ENCODE data around the gene DENND4A.

DENND4A gene

DNA sequence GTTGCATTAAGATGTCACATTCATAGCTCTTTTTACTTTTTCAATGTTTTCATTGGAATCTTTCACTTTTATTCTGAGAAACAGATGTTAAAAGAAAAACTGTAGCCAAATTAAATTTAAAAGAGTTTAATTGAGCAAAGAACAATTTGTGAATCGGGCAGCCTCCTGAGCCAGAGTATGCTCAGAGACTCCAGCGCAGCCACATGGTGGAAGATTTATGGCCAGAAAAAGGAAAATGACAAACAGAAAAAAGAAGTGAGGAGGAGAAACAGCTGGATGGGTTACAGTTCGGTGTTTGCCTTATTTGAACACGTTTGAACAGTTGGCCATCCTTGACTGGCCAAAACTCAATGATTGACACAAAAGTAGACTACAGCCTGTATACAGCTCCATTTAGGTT, 43.4 kb upstream of the DENND4A start:
- H3F3A ChIP-seq (ENCODE audit: control insufficient read depth, insufficient read depth): 0 out of 2 replicates have a peak, but pooled peaks cover 2% of the 10 kb centered on the region
- no peak overlapping the region for H3K27ac ChIP-seq (ENCODE audit: low read depth, low read length)
- H3K9me2 ChIP-seq (replicated peaks; ENCODE audit: control insufficient read depth, low read length): no peaks in the 10 kb centered on the region
- H3K9me3 ChIP-seq (ENCODE audit: control insufficient read depth, insufficient read depth, low read length): no peaks in the 10 kb centered on the region
- H3K4me3 ChIP-seq (ENCODE audit: low read length): no peak overlapping the region
- TF ChIP-seq, protein P1, sequence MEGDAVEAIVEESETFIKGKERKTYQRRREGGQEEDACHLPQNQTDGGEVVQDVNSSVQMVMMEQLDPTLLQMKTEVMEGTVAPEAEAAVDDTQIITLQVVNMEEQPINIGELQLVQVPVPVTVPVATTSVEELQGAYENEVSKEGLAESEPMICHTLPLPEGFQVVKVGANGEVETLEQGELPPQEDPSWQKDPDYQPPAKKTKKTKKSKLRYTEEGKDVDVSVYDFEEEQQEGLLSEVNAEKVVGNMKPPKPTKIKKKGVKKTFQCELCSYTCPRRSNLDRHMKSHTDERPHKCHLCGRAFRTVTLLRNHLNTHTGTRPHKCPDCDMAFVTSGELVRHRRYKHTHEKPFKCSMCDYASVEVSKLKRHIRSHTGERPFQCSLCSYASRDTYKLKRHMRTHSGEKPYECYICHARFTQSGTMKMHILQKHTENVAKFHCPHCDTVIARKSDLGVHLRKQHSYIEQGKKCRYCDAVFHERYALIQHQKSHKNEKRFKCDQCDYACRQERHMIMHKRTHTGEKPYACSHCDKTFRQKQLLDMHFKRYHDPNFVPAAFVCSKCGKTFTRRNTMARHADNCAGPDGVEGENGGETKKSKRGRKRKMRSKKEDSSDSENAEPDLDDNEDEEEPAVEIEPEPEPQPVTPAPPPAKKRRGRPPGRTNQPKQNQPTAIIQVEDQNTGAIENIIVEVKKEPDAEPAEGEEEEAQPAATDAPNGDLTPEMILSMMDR (IDR thresholded peaks at IDR 0.05; ENCODE audit: low read depth, low read length, poor library complexity, severe bottlenecking): no peak
- TF ChIP-seq EZH2phosphoT487 (IDR thresholded peaks at IDR 0.05; ENCODE audit: borderline replicate concordance, low read length): no peak
- no peaks in the 10 kb centered on the region for H4K20me1 ChIP-seq (ENCODE audit: control insufficient read depth, insufficient read depth, low read depth, low read length)
- no peaks in the 10 kb centered on the region for H3K27me3 ChIP-seq (ENCODE audit: control insufficient read depth, low read length)
- no peaks in the 10 kb centered on the region for H3K36me3 ChIP-seq (ENCODE audit: control insufficient read depth, low read length)
- H3K79me2 ChIP-seq (ENCODE audit: control insufficient read depth, low read length): no peaks in the 10 kb centered on the region
- H3K4me2 ChIP-seq (ENCODE audit: low read length): no peak overlapping the region
- peaks cover 35% of the 10 kb centered on the region for H3K4me1 ChIP-seq (ENCODE audit: control insufficient read depth, low read length)

DNA sequence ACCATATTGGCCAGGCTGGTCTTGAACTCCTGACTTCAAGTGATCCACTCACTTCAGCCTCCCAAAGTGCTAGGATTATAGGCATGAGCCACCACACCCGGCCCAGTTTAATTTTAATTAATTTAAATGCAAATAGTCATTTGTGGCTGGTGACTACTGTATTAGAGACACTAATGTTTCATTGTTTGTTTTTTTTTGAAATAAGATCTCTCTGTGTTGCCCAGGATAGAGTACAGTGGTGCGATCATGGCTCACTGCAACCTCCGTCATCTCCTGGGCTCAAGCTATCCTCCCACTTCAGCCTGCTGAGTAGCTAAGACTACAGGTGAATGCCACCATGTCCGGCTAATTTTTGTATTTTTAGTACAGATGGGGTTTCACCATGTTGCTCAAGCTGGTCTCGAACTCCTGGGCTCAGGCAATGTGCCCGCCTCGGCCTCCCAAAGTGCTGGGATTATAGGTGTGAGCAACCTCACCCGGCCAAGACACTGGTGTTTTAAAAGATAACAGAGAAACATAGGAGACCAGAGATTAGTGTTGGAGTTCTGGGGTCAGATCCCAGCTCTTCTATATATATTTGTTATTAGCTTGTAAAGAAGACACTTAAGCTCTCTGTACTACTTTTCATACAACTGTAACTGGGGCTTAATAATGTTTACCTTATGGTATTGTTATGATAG, 42.6 kb upstream of the DENND4A start:
- Histone ChIP-seq H3K9me2 (replicated peaks; ENCODE audit: control insufficient read depth, low read length) (no peaks in the 10 kb centered on the region), H3K4me1 (ENCODE audit: control insufficient read depth, low read length) (peaks cover 35% of the 10 kb centered on the region), H3K4me3 (ENCODE audit: low read length) (no peak overlapping the region), H3K9me3 (ENCODE audit: control insufficient read depth, insufficient read depth, low read length) (no peaks in the 10 kb centered on the region), H3K36me3 (ENCODE audit: control insufficient read depth, low read length) (no peaks in the 10 kb centered on the region), H3F3A (ENCODE audit: control insufficient read depth, insufficient read depth) (no peaks in the 10 kb centered on the region), H4K20me1 (ENCODE audit: control insufficient read depth, insufficient read depth, low read depth, low read length) (no peaks in the 10 kb centered on the region), H3K79me2 (ENCODE audit: control insufficient read depth, low read length) (no peaks in the 10 kb centered on the region), H3K27me3 (ENCODE audit: control insufficient read depth, low read length) (no peaks in the 10 kb centered on the region), H3K4me2 (ENCODE audit: low read length) (no peak overlapping the region), H3K27ac (ENCODE audit: low read depth, low read length) (no peak overlapping the region)
- no peak for TF ChIP-seq EZH2phosphoT487 (IDR thresholded peaks at IDR 0.05; ENCODE audit: borderline replicate concordance, low read length)
- TF ChIP-seq, protein P1 (IDR thresholded peaks at IDR 0.05; ENCODE audit: low read depth, low read length, poor library complexity, severe bottlenecking): no peak

DNA sequence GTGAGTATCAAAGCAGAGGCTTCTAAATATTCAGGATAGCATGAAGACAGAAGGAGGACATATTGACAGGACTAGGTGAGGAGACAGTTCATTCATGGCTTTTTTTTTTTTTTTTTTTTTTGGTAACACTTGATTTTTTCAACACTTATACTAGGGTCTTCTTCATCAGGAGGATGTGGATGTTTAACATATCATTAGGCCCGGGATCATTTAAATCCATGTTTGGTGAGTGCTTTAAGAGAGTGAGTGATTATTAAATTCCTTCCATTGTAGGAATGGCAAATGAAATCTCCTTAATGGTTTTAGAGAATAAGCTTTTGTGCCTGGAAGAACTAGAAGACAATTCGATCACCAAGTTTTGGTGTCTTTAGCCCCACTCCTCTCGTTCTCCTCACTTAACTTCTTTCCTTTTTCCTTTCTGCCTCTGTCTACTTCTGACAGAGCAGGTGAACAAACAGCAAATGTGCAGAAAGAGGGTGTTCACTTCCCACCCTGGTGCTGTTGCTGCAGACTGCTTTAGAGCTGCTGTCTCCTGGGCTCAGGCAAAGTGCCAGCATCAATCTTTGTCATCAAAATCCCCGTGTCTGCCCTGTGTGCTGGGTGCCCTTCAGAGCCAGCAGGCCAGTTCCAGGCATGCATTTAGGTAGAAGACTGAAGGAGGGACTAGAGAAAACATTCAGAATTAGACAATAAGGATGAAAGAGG, 41.6 kb upstream of the DENND4A start:
- peak overlapping the region; percentile 59 for H3K27ac ChIP-seq (ENCODE audit: low read depth, low read length)
- H3K79me2 ChIP-seq (ENCODE audit: control insufficient read depth, low read length): no peaks in the 10 kb centered on the region
- H3K9me3 ChIP-seq (ENCODE audit: control insufficient read depth, insufficient read depth, low read length): no peaks in the 10 kb centered on the region
- no peaks in the 10 kb centered on the region for H3K9me2 ChIP-seq (replicated peaks; ENCODE audit: control insufficient read depth, low read length)
- peak overlapping the region; percentile 76 for H3K4me2 ChIP-seq (ENCODE audit: low read length)
- H3K27me3 ChIP-seq (ENCODE audit: control insufficient read depth, low read length): no peaks in the 10 kb centered on the region
- 0 out of 2 replicates have a peak, but pooled peaks cover under 1% of the 10 kb centered on the region for H3F3A ChIP-seq (ENCODE audit: control insufficient read depth, insufficient read depth)
- H3K4me1 ChIP-seq (ENCODE audit: control insufficient read depth, low read length): peaks cover 43% of the 10 kb centered on the region
- H3K36me3 ChIP-seq (ENCODE audit: control insufficient read depth, low read length): no peaks in the 10 kb centered on the region
- no peaks in the 10 kb centered on the region for H4K20me1 ChIP-seq (ENCODE audit: control insufficient read depth, insufficient read depth, low read depth, low read length)
- TF ChIP-seq EZH2phosphoT487 (IDR thresholded peaks at IDR 0.05; ENCODE audit: borderline replicate concordance, low read length): no peak
- TF ChIP-seq, protein P1 (IDR thresholded peaks at IDR 0.05; ENCODE audit: low read depth, low read length, poor library complexity, severe bottlenecking): no peak
- peak overlapping the region; percentile 61 for H3K4me3 ChIP-seq (ENCODE audit: low read length)
